Muscle of back (tissue), 11 donors: ENCODE measurements around the gene CDC6. TPM values are rescaled to one million over a fixed set of nuclear protein-coding genes. Genes with fewer than 3 reads are reported as not detected.
"Not testable (repeated sequence)": the region's sequence is repeated elsewhere in the genome, so short reads cannot be mapped to it uniquely, and the experiment has no call there.

Experiments
- DNase-seq, 3 donors: peaks; one replicate each; pipeline versions ENCODE4 v3.0.0 to v3.0.0-alpha.2; 2013
- polyA plus RNA-seq, 10 donors: library from polyadenylated mRNA; unstranded; fragments of 120-200 nt; gene quantifications; one replicate each; pipeline ENCODE4 v1.2.1, GENCODE V29; 2013; ENCODE audit not compliant: insufficient read length in 10 of 10

CDC6 gene
- polyA plus RNA-seq, 10 donors = 6.9 to 20.2 (median 11.1) TPM

DNA sequence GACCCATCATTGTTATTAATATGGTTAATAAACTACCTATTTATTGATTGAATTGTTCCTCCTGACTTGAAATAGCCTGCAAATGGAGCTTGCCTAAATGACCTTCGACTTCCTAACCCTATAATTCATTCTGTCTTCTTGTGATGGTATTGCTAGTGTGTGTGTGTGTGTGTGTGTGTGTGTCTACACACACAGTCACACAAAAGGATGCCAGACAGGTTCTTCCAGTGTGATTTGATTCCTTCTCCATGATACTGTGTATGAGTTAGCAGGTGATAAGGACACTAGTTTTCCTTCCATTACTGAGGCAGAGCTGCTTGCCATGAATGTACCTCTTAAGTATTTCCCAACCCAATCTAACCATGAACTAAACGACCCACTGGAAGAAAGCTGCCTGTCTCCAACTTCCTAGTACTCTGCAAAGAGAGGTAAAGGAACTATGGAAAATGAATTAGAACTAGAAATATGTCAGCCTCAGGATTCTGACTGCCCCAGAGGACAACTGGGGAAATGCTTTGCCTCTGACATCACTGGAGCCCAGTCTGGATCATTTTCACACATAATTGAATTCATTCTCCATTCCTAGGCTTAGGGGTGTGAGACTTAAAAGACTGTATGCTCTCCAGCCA is 3.5 kb upstream of the CDC6 start:
- DNase-seq = peak; percentile 63 to 82 (median 71)

DNA sequence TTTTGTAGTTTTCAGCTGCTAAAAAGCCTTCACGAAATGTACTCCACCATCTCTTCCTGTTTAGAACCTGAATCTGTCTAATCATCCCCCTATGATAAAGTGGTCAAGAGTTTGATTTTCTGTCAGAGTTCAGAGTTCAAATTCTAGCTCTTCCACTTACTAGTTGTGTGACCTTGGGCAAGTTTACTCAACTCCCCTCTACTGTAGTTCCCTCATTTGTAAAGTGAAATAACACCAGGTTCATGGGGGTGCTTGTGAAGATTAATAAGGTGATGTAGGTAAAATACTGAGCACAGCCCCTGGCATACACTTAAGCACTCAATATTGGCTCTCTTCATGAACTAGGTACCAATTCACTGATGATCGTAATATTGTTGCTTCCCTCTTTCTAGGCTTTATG is 1.2 kb upstream of the CDC6 start:
- DNase-seq = no peak

DNA sequence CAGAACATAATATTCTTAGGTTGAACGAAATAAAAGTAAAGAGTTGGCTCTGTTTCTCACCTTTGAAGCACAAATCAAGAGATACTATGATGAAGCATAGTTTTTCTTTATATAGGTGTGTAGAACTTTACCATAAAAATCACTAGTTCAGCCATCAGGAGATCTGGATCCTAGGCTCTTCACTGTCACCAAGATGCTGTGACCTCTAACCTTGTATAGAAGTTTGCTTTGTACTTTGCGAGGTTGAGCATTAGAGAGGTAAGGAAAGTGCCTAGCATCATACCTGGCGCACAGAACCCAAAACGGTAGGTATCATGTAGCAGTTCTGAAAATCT is 553 bp upstream of the CDC6 start:
- DNase-seq = no peak

DNA sequence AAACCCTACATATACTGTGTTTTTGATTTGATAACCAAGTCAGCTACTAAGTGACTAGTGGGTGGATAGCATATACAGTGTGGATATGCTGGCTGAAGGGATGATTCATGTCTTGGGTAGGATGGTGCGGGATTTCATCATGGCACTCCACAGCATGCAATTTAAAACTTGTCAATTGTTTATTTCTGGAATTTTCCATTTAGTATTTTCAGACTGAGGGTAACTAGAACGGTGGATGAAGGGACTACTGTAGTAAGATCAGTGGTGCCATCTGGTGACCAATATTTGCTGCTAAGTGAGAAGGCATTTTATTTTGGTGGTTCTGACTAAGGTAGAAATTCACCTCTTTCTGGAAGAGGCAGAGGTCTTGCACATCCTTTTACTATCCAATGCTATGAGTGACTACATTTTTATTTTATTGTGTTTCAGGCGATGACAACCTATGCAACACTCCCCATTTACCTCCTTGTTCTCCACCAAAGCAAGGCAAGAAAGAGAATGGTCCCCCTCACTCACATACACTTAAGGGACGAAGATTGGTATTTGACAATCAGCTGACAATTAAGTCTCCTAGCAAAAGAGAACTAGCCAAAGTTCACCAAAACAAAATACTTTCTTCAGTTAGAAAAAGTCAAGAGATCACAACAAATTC is 3.1 kb downstream of the CDC6 start:
- DNase-seq = peak; percentile 65 to 82 (median 69)

DNA sequence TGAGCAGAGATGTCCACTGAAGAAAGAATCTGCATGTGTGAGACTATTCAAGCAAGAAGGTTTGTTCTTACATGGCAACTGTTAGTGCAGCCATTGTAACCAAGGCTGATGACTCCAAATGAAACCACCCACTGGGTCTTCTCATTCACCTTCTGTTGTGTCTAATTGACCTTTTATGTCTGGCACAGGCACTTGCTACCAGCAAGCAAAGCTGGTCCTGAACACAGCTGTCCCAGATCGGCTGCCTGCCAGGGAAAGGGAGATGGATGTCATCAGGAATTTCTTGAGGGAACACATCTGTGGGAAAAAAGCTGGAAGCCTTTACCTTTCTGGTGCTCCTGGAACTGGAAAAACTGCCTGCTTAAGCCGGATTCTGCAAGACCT is 3.6 kb downstream of the CDC6 start:
- DNase-seq = peak in 1 of 3 donors; percentile 73

DNA sequence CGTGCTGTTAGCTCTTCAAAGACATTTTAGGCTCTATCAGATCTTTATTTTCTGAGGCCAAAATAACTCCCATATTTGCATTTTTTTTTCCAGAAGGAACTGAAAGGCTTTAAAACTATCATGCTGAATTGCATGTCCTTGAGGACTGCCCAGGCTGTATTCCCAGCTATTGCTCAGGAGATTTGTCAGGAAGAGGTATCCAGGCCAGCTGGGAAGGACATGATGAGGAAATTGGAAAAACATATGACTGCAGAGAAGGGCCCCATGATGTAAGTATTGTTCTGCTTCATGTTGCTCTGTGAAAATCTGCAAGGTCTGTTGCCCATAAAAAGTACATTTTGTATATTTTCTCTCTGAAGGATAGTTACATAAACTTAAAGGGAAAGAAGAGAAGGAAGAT is 5.7 kb downstream of the CDC6 start:
- DNase-seq = peak; percentile 66 to 95 (median 87)

DNA sequence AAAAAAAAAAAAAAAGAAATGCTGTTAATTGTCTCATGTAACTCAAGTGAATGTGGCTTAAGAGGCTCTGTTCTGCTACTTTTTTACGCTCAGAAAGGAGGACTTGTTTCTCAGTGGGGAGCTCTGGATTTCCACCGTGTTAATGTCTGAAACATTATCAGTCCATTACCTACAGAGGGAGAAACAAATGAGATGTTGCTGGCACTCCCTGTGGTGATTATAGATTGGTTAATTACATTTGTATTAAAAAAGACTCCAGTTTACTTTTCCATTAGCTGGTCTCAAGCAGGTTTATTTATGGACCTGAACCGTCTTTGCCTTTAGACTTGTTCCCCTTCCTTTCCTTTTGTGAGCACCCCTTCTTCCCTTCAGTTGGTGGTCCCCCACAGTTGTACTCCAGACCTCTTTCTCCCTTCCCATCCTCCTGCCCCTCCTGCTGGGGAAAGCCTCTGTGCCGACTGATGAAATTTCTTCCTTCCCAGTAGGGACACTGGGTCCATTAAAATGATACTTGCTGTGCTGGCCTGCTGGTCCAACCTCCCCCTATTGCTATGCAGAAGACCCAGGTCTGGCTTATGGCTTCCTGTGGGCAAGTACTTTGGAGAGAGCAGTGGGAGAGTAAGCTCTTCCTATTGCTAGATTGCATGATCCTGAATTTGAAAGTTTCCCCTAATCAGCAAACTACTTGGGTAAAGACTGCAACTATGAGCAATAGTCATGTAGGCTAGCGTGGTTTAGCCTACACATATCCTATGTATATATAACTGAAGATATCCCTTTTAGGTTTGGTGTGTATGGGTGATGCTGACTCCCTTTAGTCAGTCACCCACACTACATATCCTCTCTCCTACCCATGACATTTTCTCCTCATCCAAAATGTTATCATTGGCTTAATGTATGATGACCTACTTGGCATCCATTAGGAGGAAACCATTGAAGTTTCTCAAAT is 8.1 kb downstream of the CDC6 start:
- no peak for DNase-seq

DNA sequence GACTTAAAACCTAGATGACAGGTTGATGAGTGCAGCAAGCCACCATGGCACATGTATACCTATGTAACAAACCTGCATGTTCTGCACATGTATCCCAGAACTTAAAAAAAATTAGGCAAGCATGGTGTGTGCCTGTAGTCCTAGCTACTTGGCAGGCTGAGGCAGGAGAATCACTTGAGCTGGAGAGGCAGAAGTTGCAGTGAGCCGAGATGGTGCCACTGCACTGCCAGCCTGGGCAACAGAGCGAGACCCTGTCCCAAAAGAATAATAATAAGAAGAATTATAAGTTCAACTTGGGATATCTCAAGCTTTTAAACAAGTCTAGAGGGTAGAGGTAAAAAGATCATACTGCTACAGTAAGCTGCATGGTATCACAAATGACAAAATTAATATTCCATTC is 9.8 kb downstream of the CDC6 start:
- no peak for DNase-seq

DNA sequence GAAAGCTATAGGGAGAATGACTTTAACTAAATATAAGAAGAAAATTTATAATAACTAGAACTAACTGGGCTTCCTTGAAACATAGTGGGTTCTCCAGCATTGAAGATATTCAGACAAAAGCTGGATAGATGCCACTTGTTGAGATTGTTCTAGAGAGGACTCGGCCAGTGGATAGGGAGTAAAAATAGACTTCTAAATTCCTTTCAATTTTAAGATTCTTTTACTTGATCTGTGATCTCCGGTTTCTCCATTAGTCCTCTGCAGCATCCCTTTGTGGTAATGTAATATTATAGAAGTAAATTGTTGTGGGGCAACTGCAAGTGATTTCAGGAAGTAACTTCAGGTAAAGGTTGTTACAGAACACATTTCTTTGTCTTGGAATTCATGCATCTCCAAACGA is 11.0 kb downstream of the CDC6 start:
- no peak for DNase-seq

DNA sequence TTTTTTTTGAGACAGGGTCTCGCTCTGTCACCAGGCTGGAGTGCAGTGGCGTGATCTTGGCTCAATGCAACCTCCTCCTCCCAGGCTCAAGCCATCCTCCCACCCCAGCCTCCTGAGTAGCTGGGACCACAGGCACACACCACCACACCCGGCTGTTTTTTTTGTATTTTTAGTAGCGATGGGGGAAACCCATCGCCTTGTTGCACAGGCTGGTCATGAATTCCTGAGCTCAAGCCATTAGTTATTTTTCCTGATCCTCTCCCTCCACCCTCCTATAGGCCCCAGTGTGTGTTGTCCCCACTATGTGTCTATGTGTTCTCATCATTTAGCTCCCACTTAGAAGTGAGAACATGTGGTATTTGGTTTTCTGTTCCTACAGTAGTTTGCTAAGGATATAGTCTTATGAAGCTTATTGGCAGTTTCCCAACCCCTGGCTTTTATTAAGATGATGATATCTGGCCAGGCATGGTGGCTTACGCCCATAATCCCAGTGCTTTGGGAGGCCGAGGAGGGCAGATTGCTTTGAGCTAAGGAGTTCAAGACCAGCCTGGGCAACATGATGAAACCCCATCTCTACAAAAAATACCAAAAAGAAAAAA is 11.6 kb downstream of the CDC6 start:
- not testable (repeated sequence) for DNase-seq

DNA sequence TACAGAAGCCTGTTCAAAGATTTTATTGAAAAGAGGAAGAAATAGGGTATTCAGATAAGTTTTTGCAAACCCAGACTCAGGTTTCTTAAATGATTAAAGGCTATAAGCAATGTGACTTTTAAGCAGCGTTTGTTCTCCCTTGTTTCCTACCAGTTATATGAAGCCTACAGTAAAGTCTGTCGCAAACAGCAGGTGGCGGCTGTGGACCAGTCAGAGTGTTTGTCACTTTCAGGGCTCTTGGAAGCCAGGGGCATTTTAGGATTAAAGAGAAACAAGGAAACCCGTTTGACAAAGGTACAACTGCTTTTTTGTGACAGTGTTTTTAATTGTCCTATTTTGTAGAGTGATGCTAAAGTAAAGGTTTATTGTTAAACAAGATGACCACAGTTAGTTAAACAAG is 13.6 kb downstream of the CDC6 start:
- no peak for DNase-seq

DNA sequence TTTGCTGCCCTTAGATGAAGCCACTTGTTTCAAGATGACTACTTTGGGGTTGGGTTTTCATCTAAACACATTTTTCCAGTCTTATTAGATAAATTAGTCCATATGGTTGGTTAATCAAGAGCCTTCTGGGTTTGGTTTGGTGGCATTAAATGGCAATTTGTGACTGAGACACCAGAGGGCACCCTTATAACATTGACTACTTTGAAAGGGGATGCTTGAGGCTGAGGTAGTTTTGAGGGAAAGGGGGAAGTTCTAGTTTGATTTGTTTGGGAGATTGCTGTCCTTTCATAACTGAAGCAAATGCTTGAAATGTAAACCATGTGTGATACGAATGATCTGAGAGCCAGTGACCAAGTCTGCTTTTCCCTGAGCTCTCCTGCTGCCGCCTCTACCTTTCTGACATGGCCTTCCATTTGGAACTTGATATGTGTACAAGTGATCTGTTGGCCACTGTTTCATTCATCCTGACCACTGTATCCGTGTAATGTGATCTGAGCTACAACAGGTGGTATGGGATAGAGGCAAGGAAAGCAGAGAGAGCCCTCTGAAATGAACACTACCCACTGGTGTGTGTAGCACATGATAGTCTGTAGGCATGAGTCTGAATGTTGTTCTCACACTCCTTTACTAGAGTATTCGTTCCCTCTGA is 15.5 kb downstream of the CDC6 start:
- DNase-seq = peak; percentile 79 to 90 (median 82)

DNA sequence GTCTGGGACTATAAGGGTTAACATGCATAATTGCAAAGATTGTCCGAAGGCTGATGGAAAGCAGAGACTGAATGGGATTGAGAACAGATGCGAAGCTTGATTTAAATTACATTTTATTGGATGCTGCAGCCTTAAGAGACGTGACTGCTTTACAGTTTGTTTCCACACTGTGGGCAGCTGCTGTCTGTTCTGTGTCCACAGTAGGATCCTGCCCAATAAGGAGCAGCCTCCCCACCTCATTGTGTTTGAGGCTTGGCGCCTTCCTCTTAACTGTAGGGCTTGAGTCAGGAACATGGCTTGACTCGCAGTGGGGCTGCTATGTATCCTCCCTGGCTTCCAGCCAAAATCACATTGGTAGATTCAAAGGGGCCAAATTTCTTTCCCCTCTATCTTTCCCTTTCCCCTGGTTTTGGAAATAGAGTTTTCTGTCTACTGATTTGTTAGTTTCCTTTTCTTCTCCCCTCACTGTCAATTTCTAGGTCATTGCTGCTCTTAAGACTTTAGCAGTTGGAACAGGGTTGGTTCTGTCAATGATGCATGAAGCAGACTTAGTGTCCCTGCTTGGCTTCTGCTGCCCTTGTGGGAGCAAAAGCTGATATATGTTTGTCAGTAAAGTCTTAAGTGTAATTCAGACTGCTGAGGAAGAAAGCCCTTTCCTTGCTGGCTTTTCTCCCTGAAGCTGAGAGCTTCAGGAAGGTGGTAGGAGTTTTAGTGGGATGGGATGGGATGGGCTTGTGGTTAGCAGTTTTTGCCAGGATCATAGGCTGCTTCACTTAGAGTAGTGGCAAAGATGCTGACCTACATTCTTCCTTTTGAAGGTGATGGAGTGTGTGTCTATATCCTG is 16.3 kb downstream of the CDC6 start:
- peak; percentile 77 to 90 (median 90) for DNase-seq

DNA sequence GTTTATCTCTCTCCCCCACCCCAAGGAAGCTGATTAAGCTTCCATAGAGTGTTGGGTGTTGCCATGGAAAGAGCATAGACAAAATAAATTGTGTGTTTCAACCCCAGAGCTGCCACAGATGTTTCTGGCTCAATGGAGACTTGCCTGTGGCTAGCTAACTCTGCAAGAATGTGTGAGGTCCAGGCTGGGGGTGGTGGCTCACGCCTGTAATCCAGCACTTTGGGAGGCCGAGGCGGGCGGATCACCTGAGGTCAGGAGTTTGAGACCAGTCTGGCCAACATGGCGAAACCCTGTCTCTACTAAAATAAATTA is 16.8 kb downstream of the CDC6 start:
- peak in 1 of 3 donors; percentile 72 for DNase-seq

DNA sequence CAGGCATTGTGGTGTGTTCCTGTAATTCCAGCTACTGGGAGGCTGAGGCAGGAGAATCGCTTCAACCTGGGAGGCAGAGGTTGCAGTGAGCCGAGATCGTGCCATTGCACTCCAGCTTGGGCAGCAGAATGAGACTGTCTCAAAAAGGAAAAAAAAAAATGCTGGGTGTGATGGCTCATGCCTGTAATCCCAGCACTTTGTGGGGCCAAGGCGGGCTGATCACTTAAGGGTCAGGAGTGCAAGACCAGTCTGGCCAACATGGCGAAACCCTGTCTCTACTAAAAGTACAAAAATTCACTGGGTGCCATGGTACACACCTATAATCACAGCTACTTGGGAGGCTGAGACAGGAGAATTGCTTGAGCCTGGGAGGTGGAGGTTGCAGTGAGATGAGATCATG is 17.2 kb downstream of the CDC6 start:
- not testable (repeated sequence) for DNase-seq

DNA sequence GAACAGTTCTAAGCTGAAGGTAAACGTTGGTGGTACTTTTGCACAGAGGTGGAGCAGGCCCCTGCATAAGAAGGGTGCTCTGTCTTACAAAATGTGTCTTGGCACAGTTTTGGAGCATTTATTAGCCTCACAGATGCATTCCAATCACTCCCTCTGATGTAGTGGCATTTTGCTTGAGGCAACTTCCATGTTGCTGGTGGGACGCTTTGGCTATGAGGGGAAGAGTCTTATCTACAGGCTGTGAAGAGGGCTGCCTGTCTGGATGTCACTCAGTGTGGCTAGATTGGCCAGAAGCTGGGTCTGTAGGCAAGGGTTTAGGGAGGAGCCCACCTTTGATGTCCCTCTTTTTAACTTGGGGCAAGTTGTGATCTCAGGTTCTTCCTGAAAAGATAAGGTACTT is 18.7 kb downstream of the CDC6 start:
- no peak for DNase-seq

DNA sequence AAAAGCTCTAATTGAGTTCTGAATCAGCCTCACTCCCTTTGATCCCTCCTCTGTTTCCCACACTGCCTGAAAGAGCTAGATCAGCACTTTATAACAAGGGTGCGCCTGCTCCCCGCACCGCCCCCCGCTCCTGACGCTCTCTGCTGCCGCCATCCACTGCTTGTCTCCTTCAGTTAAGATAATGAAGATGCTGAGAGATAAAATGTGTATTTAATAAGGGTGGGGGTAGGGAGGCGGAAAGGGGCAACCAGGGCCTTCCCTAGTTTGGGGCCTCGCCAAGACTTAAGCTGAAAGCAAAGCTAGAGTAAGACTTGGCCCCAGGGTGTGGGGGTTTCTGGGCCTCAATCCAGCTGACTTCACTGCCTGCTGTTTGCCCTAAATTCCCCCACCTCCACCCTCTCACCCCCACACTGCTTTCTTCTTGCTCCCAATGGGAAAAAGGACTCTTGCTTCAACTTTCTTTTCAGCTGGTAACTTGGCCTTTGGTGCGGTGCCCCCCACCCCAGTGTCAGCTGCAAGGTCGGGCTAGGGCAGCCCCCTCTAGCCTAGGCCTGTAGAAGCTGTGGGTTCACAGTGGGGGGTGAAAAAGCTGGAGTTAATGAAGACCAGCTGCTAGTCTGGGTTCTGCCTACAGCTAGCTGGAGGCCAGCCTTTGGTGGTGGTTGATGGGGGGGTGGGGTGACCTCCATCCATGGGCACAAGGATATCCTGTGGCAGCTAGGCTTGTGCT is 19.5 kb downstream of the CDC6 start:
- DNase-seq = peak in 2 of 3 donors; percentile 79 to 89

DNA sequence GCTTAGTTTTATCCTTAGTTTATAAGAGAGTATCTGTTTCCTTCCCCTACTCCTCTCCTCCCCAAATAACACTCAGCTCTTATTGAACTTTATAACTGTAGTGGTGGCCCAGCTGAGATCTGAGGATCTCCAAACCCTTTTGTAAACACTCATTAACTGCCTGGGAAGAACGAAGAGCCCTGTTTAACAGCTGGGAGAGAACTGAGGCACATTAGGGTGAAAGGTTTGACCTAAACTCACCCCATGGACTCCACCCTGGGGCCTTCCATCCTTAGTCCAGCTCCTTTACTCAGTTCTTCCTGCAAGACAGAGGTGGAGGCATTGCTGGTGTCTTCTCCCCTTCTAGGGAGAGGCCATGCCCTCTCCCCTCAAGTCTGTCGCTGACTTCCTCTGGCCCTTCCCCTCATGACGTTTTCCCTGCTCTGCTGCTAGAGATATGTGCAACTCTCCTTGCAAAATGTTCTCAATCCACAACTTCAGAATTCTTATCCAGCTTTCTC is 20.1 kb downstream of the CDC6 start:
- DNase-seq = peak in 1 of 3 donors; percentile 48

DNA sequence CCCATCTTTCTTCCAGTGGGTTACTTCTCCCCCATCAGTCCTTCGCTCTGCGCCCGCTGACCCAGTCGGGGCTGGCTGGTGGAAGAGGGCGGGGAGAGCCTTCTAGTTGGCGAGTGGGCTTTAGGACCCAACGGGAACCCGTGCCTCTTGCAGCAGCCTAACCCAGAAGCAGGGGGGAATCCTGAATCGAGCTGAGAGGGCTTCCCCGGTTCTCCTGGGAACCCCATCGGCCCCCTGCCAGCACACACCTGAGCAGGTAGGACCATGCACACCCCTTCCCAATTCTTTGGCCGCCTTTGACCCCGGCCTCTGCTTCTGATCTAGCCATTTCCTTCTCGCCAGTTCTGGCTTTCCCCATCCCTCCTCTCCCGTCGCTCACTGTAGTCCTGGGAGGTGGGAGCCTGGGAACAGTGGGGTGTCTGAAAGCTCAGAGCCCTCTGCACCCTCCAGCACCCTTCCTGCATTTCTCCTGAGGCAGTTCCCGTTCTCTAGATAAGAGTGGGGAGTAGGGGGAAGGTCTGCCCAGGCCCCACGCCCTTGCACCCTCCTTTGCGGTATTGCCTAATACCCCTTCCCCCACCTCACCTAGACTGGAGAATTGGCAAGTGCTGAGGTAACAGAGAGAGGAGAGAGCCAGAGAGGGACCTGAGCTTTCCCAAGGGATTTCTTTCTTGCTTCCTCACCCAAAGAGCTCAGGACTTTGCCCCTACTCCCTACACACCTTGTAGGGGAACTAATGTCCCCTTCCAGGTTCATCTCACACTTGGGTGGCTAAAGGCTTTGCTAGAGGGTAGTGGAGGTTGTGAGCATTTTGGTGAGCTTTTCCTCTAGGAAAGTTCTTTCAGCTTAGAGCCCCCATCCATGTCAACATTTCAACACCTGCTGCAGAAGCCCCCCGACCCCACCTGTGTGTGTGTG is 21.6 kb downstream of the CDC6 start, which contains the start of gene RARA:
Gene RARA (plus strand): TSS at position 150 of the 918 bp plus-strand sequence. CDS start 22,039 bp downstream, outside the sequence.
- peak in 1 of 3 donors; percentile 88 for DNase-seq
